H1 (cell line): Measurements from ENCODE around the gene NTN5. TPM values are rescaled to one million over a fixed set of nuclear protein-coding genes. Genes with fewer than 3 reads are reported as not detected.

Experiments used
- CEBPB ChIP-seq: IDR thresholded peaks from 2 replicates; pipeline ENCODE4 v1.6.1; 2012; ENCODE audit warnings: low read depth, low read length
- CTBP2 ChIP-seq: IDR thresholded peaks from 2 replicates; pipeline ENCODE4 v1.7.0; 2011; ENCODE audit warnings: borderline replicate concordance, mild to moderate bottlenecking, moderate library complexity, mixed read lengths, low read length; ENCODE audit not compliant: insufficient read depth, insufficient read length
- EP300 ChIP-seq, 2 experiments: IDR thresholded peaks; 1 replicate in 1 of 2; 2 replicates in 1 of 2; pipeline ENCODE4 v1.6.1; 2011 to 2012; ENCODE audit warnings: low read depth in 2 of 2, low read length in 2 of 2, mild to moderate bottlenecking in 2 of 2, borderline replicate concordance in 1 of 2, inconsistent platforms in 1 of 2, moderate library complexity in 1 of 2
- SAP30 ChIP-seq: fragments of 300-600 bp; sonication (generic); IDR thresholded peaks from 2 replicates; pipeline ENCODE4 v1.7.1; 2012; ENCODE audit warnings: low read length, moderate library complexity, mild to moderate bottlenecking, inconsistent platforms; ENCODE audit not compliant: insufficient read depth, insufficient replicate concordance
- TAF1 ChIP-seq: IDR thresholded peaks from 2 replicates; pipeline ENCODE4 v1.6.1; 2011; ENCODE audit warnings: mild to moderate bottlenecking, low read depth, low read length
- TAF7 ChIP-seq: optimal IDR thresholded peaks from 2 replicates; pipeline ENCODE3; 2011; ENCODE audit warnings: low read depth, mild to moderate bottlenecking, inconsistent platforms, low read length, moderate library complexity, borderline replicate concordance
- polyA plus RNA-seq, 7 experiments: library from polyadenylated mRNA; depleted of rRNA in 3 of 7; stranded (reverse) in 5 of 7; unstranded in 2 of 7; fragments of >200 nt in 5 of 7; fragments of 200-250 nt in 2 of 7; gene quantifications; 1 replicate in 5 of 7; 2 replicates in 1 of 7; 4 replicates in 1 of 7; pipeline versions ENCODE4 v1.2.1 to v1.2.3, GENCODE V29; 2011 to 2013; ENCODE audit warnings: missing spikeins in 2 of 7, mixed read lengths in 2 of 7
- total RNA-seq: library from RNA; stranded (reverse); fragmentation: NEBNext Ultra II Directional; extraction: Animal tissue kit (Norgen Biotek cat#: 25700); gene quantifications from 2 replicates; pipeline ENCODE4 v1.2.1, GENCODE V29; 2021

The NTN5 gene
- total and polyA plus RNA-seq, 2 of the 8 experiments (the other 6 are each of a cell fraction or from before 2014, with no cell fraction given) = 0.47 to 0.85 TPM

DNA sequence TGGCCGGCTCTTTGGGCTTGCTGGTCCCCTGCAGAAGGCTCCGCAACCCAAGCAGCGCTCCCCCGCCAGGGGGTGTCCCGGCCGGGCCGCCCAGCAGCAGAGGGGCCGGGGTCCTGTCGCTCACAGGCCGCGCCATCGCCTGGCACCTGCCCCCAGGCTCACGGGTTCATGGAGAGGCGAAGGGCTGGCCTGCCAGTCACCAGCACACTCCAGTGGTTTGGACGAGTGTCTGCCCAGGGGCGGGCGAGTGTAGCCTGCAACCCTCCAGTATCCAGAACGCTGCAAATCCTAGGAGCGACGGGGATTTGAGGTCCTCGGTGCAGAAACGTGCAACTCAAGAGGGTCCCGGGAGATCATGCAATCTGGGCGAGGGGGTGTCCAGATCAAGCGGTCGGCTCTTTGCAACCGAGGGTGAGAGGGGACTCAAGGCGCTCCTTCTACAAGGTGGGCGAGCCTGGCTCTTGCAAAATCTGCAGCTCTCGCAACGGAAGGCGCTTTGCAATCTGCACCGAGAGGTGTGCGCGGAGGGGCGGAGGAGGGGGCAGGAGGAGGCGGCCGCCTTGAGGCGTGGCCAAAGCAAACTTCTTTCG, 35.9 kb downstream of the NTN5 start, which contains the start of gene DBP (continued):
- no peak for TF ChIP-seq CTBP2
- TF ChIP-seq TAF7 = no peak
- TF ChIP-seq SAP30 = peak; percentile 37
- TF ChIP-seq EP300 (IDR thresholded peaks at IDR 0.05; ENCODE audit: borderline replicate concordance in 1 of 2, low read depth in 2 of 2, low read length in 2 of 2) = no peak
- TF ChIP-seq CEBPB = peak; percentile 62
- 0 out of 2 replicates have a peak, but pooled peaks have one; percentile 18 for TF ChIP-seq TAF1
